Measurements from ENCODE around the gene CFAP54.

GRCh38 chr12:96812153-96812552 lies 322.8 kb downstream of the CFAP54 start:
- TF ChIP-seq CTCF (IDR thresholded peaks at IDR 0.05) (no peak), SP1 (CRISPR knock-in tag; conservative IDR thresholded peaks at IDR 0.05) (no peak), MAX (CRISPR knock-in tag; IDR thresholded peaks at IDR 0.05) (no peak), ELF4 (CRISPR knock-in tag; IDR thresholded peaks at IDR 0.05; ENCODE audit: low read depth) (no peak)
- TF ChIP-seq, protein P1, sequence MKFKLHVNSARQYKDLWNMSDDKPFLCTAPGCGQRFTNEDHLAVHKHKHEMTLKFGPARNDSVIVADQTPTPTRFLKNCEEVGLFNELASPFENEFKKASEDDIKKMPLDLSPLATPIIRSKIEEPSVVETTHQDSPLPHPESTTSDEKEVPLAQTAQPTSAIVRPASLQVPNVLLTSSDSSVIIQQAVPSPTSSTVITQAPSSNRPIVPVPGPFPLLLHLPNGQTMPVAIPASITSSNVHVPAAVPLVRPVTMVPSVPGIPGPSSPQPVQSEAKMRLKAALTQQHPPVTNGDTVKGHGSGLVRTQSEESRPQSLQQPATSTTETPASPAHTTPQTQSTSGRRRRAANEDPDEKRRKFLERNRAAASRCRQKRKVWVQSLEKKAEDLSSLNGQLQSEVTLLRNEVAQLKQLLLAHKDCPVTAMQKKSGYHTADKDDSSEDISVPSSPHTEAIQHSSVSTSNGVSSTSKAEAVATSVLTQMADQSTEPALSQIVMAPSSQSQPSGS (CRISPR knock-in tag; IDR thresholded peaks at IDR 0.05; ENCODE audit: borderline replicate concordance, low read depth): no peak
